Osteoblast (primary cell): Measurements from ENCODE around the gene SPRR3. TPM values are rescaled to one million over a fixed set of nuclear protein-coding genes. Genes with fewer than 3 reads are reported as not detected.

Experiments
- DNase-seq: peaks from one replicate; pipeline ENCODE4 v3.0.0; 2011; ENCODE audit warnings: low spot score, mixed read lengths; ENCODE audit not compliant: insufficient read length; ENCODE audit errors: missing footprints
- H2AFZ ChIP-seq: 2 replicates; pipeline ENCODE4 v1.6.0; 2011; ENCODE audit warnings: mild to moderate bottlenecking, low read length
- H3K27ac ChIP-seq: 2 replicates; pipeline ENCODE4 v1.5.1; 2011; ENCODE audit warnings: mild to moderate bottlenecking, low read depth, low read length, moderate library complexity
- H3K27me3 ChIP-seq: 2 replicates; pipeline ENCODE4 v1.6.0; 2012; ENCODE audit warnings: mild to moderate bottlenecking, control low read depth, inconsistent platforms, low read length, moderate library complexity; ENCODE audit not compliant: insufficient read depth
- H3K36me3 ChIP-seq: 2 replicates; pipeline ENCODE4 v1.5.1; 2011; ENCODE audit warnings: mild to moderate bottlenecking, low read length, control low read depth, moderate library complexity; ENCODE audit not compliant: insufficient read depth
- H3K4me1 ChIP-seq: 2 replicates; pipeline ENCODE4 v1.5.1; 2011; ENCODE audit warnings: mild to moderate bottlenecking, low read length, control low read depth, moderate library complexity; ENCODE audit not compliant: insufficient read depth
- H3K4me2 ChIP-seq: 2 replicates; pipeline ENCODE4 v1.6.0; 2011; ENCODE audit warnings: mild to moderate bottlenecking, low read length; ENCODE audit not compliant: insufficient read depth
- H3K4me3 ChIP-seq: fragments of 200-600 bp; sonication (generic); 3 replicates; pipeline ENCODE4 v1.5.1; 2012; ENCODE audit warnings: mild to moderate bottlenecking, low read length, inconsistent platforms; ENCODE audit not compliant: insufficient read depth
- H3K79me2 ChIP-seq: 2 replicates; pipeline ENCODE4 v1.6.0; 2012; ENCODE audit warnings: mild to moderate bottlenecking, low read length, control low read depth, inconsistent platforms; ENCODE audit not compliant: insufficient read depth
- H3K9me3 ChIP-seq: 2 replicates; pipeline ENCODE4 v1.5.1; 2011; ENCODE audit warnings: low read depth, low read length, control low read depth
- H4K20me1 ChIP-seq: 2 replicates; pipeline ENCODE4 v1.6.0; 2012; ENCODE audit warnings: mild to moderate bottlenecking, low read length, control low read depth; ENCODE audit not compliant: insufficient read depth
- total RNA-seq: library from RNA; depleted of rRNA; stranded (reverse); fragments of >200 nt; gene quantifications from 2 replicates; pipeline ENCODE4 v1.2.3, GENCODE V29; 2012
- TF ChIP-seq, protein P1 (sequence below): IDR thresholded peaks from 2 replicates; pipeline ENCODE4 v1.5.1; 2011; ENCODE audit warnings: mild to moderate bottlenecking, low read depth, low read length, moderate library complexity; ENCODE audit errors: extremely low read depth

SPRR3 gene
- total RNA-seq, 1 donor: not detected

DNA sequence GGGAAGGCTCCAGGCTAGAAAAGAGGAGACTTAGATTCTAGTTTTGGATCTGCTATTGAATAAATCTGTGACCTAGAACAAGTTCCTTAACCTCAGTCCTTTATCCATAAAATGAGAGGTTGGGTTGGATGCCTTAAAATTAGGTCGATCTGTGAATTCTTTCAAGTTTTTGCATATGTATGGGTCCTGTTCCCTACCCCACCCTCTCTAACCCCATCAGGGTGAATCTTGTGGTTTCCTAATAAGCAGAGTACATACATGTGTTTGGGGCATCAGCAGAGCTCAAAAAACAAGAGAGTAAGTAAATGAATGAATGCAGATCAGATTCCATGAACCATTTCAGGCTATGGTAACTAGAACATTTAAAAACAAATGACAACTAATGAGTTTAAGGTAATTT is 24.9 kb upstream of the SPRR3 start:
- H3K27ac ChIP-seq: no peak overlapping the region
- H3K4me1 ChIP-seq: no peaks in the 10 kb centered on the region
- no peak overlapping the region for H3K4me2 ChIP-seq
- no peak overlapping the region for H3K4me3 ChIP-seq
- DNase-seq: no peak
- no peaks in the 10 kb centered on the region for H3K36me3 ChIP-seq
- H3K79me2 ChIP-seq: no peaks in the 10 kb centered on the region
- TF ChIP-seq, protein P1, sequence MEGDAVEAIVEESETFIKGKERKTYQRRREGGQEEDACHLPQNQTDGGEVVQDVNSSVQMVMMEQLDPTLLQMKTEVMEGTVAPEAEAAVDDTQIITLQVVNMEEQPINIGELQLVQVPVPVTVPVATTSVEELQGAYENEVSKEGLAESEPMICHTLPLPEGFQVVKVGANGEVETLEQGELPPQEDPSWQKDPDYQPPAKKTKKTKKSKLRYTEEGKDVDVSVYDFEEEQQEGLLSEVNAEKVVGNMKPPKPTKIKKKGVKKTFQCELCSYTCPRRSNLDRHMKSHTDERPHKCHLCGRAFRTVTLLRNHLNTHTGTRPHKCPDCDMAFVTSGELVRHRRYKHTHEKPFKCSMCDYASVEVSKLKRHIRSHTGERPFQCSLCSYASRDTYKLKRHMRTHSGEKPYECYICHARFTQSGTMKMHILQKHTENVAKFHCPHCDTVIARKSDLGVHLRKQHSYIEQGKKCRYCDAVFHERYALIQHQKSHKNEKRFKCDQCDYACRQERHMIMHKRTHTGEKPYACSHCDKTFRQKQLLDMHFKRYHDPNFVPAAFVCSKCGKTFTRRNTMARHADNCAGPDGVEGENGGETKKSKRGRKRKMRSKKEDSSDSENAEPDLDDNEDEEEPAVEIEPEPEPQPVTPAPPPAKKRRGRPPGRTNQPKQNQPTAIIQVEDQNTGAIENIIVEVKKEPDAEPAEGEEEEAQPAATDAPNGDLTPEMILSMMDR: no peak
- no peaks in the 10 kb centered on the region for H3K9me3 ChIP-seq
- H2AFZ ChIP-seq: no peak overlapping the region
- no peaks in the 10 kb centered on the region for H3K27me3 ChIP-seq
- no peaks in the 10 kb centered on the region for H4K20me1 ChIP-seq

DNA sequence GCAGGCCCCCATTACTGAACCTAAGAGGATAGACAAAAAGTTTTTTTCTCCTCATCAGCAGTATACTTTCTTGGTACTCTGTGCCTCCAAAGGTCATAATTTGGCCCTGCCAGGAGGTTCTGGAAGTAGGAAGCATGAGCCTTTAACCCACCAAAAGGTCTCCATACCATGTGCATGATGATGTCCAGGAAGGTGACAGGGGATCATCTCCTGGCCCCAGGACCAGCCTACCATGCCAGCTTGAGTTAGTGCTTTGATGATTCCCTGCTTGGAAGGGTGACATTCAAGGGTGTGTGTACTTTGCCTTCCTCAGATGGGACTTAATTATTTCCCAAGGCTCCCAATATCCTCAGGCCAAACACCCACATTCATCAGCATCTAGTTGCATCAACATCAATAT is 23.9 kb upstream of the SPRR3 start:
- TF ChIP-seq, protein P1: no peak
- Histone ChIP-seq H3K27me3 (no peaks in the 10 kb centered on the region), H2AFZ (no peak overlapping the region), H3K4me3 (no peak overlapping the region), H3K27ac (no peak overlapping the region), H4K20me1 (no peaks in the 10 kb centered on the region), H3K9me3 (no peaks in the 10 kb centered on the region), H3K4me2 (no peak overlapping the region), H3K79me2 (no peaks in the 10 kb centered on the region), H3K36me3 (no peaks in the 10 kb centered on the region), H3K4me1 (no peaks in the 10 kb centered on the region)
- no peak for DNase-seq

DNA sequence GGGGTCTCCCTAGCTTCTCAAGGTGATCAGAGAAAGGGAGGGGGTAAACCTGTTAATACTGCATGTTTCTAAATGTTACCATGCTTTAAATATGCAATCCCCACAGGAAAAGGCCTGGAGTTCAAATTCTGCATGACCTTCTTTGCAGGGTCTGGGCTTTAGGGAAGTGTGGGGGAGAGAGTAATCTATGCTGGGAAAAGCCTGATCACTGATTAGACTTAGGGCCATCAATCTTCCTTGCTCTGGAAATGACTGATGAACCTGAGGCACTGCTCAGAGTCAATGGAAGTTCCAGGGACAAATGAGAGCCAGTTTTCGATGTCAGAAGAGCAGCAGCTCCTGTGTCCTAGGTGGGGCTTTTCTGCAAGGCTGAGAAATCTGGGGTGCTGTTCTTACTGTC is 20.9 kb upstream of the SPRR3 start:
- H3K79me2 ChIP-seq: no peaks in the 10 kb centered on the region
- TF ChIP-seq, protein P1: no peak

DNA sequence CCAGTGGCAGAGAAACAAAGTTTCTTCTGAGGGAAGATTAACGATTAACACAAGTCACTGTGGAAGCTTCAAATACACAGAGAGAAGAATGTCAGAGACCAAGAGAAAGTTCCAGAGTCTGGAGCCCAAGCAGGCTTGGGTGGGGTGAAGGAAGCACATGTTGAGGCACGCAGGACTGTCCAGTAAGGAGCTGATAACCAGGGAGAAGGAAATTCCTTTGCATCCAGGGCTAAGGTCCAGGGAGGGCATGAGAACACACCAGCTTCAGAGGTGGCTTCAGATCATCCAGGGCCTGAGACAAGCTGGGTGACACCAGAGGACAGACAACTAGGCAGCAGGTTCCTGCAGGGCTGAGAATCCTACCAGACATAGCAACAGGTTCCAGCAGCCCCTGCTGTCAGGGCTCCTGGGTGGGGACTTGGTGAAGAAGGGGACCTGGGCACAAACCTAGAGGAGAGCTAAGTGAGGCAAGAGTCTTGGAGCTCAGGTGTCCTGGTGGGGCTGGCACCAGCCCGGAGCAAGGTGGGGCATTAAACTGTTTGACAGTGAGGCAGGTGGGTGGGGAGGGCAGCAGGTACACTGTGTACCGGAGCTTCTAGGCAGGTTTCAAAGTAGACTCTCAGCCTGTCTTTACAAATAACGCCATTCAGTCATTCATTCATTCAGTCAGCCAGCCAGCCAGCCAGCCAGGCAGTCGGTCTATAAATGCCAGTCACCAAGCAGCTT is 20.2 kb upstream of the SPRR3 start:
- Histone ChIP-seq H3K4me1 (no peaks in the 10 kb centered on the region), H2AFZ (no peak overlapping the region), H3K27ac (no peak overlapping the region), H3K4me2 (no peak overlapping the region), H3K4me3 (no peak overlapping the region), H3K9me3 (no peaks in the 10 kb centered on the region), H3K27me3 (no peaks in the 10 kb centered on the region), H4K20me1 (no peaks in the 10 kb centered on the region), H3K36me3 (no peaks in the 10 kb centered on the region), H3K79me2 (no peaks in the 10 kb centered on the region)
- TF ChIP-seq, protein P1: no peak
- DNase-seq: peak; percentile 26

More for the DNA sequence above, 20.9 kb upstream of the SPRR3 start:
- H3K4me1 ChIP-seq: no peaks in the 10 kb centered on the region
- H4K20me1 ChIP-seq: no peaks in the 10 kb centered on the region
- H3K4me3 ChIP-seq: no peak overlapping the region
- no peaks in the 10 kb centered on the region for H3K27me3 ChIP-seq
- H3K4me2 ChIP-seq: no peak overlapping the region
- H2AFZ ChIP-seq: no peak overlapping the region
- H3K27ac ChIP-seq: no peak overlapping the region
- H3K36me3 ChIP-seq: no peaks in the 10 kb centered on the region
- no peak for DNase-seq
- H3K9me3 ChIP-seq: no peaks in the 10 kb centered on the region
